SU-DHL-6 (cell line): ENCODE measurements around the gene ZSCAN10.

Source experiments
- EZH2phosphoT487 ChIP-seq: fragments of 200-600 bp; sonication (generic), shearing (Covaris generic); conservative IDR thresholded peaks from 2 replicates; pipeline ENCODE4 v1.6.1; 2018; ENCODE audit warnings: mild to moderate bottlenecking, antibody characterized with exemption, low read length, moderate library complexity, mixed read lengths
- TF ChIP-seq, protein P1 (sequence below): fragments of 200-600 bp; sonication (generic); IDR thresholded peaks from one replicate; pipeline ENCODE4 v1.5.1; 2017; ENCODE audit warnings: antibody characterized with exemption, mild to moderate bottlenecking, low read length, moderate library complexity; ENCODE audit not compliant: insufficient read depth, poor library complexity, severe bottlenecking

DNA sequence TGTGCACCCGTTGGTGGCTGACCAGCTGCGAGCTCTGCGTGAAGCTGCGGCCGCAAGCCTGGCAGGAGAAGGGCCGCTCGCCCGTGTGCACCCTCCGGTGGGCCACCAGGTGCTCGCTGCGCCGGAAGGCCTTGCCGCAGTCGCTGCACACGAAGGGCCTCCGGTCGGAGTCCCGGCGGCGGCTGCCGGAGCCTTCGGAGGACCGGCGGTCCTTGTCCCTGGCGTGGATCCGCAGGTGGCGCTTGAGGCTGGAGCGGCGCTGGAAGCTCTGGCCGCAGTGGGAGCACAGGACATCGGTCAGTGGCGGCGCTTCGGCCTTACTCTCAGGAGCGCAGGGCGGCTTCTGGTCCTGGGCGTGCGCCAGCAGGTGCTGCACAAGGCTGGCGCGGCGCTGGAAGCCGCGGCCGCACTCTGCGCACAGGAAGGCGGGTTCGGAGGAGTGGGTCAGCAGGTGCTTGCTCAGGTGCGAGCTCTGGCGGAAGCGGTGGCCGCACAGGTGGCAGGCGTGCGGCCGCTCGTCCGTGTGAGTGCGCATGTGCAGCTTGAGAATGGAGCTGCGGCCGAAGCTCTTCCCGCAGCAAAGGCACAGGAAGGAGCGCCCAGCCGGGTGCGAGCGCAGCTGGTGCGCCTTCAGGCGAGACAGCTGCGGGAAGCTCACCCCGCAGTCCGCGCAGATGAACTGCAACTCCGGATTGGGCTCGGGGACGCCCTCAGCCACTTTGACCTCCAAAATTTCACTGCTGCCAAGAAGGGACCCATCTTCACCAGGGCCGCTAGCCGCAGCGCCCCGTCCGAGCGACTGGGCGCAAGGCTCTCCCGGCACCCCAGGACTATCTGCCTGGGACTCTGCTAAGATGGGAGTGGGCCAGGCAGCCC is 9.1 kb downstream of the ZSCAN10 start:
- TF ChIP-seq, protein P1, sequence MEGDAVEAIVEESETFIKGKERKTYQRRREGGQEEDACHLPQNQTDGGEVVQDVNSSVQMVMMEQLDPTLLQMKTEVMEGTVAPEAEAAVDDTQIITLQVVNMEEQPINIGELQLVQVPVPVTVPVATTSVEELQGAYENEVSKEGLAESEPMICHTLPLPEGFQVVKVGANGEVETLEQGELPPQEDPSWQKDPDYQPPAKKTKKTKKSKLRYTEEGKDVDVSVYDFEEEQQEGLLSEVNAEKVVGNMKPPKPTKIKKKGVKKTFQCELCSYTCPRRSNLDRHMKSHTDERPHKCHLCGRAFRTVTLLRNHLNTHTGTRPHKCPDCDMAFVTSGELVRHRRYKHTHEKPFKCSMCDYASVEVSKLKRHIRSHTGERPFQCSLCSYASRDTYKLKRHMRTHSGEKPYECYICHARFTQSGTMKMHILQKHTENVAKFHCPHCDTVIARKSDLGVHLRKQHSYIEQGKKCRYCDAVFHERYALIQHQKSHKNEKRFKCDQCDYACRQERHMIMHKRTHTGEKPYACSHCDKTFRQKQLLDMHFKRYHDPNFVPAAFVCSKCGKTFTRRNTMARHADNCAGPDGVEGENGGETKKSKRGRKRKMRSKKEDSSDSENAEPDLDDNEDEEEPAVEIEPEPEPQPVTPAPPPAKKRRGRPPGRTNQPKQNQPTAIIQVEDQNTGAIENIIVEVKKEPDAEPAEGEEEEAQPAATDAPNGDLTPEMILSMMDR, result no peak
- TF ChIP-seq EZH2phosphoT487, result no peak
